H1 (cell line): ENCODE results near the gene ZMIZ1. TPM values are rescaled to one million over a fixed set of nuclear protein-coding genes. Genes with fewer than 3 reads are reported as not detected.

Experiments
- CTCF ChIA-PET: fragments of 300-600 bp; sonication (Branson Sonifier 250); formaldehyde crosslinking; loops from one replicate; lab custom pipeline; 2021; ENCODE audit not compliant: partially characterized antibody; lab: Charles Lee
- POLR2A ChIA-PET: fragments of 300-600 bp; sonication (Branson Sonifier 250); formaldehyde crosslinking; loops from one replicate; lab custom pipeline; 2021; ENCODE audit warnings: inconsistent platforms; ENCODE audit not compliant: partially characterized antibody; lab: Charles Lee
- DNase-seq, 2 experiments: peaks; one replicate each; pipeline versions ENCODE4 v3.0.0 to v3.0.0-alpha.2; 2010 to 2022; ENCODE audit warnings: low spot score in 2 of 2, low read depth in 1 of 2, mixed read lengths in 1 of 2
- FAIRE-seq: peaks from 2 replicates; lab custom pipeline; 2011; peaks lifted over from hg19 to GRCh38; lab: Jason Lieb, UNC
- H2AFZ ChIP-seq: 2 replicates; pipeline ENCODE4 v1.8.1; 2012; ENCODE audit warnings: low read length, inconsistent platforms
- H2AK5ac ChIP-seq: 2 replicates; pipeline ENCODE4 v1.6.1; 2013; ENCODE audit warnings: low read depth, low read length
- H2BK120ac ChIP-seq: replicated peaks from 2 replicates; pipeline ENCODE3; 2013; ENCODE audit warnings: low read depth, low read length, inconsistent platforms
- H2BK12ac ChIP-seq: 2 replicates; pipeline ENCODE4 v1.6.1; 2013; ENCODE audit warnings: low read depth, low read length
- H2BK15ac ChIP-seq: 2 replicates; pipeline ENCODE4 v1.6.1; 2013; ENCODE audit warnings: low read length
- H2BK20ac ChIP-seq: 2 replicates; pipeline ENCODE4 v1.6.1; 2013; ENCODE audit warnings: low read length
- H2BK5ac ChIP-seq: 2 replicates; pipeline ENCODE4 v1.6.1; 2013; ENCODE audit warnings: low read depth, low read length
- H3K14ac ChIP-seq: 2 replicates; pipeline ENCODE4 v1.6.1; 2013; ENCODE audit warnings: inconsistent platforms; ENCODE audit not compliant: insufficient read length
- H3K18ac ChIP-seq: 2 replicates; pipeline ENCODE4 v1.6.1; 2013; ENCODE audit warnings: low read length; ENCODE audit errors: extremely low read depth
- H3K23ac ChIP-seq: 2 replicates; pipeline ENCODE4 v1.6.1; 2013; ENCODE audit warnings: inconsistent platforms; ENCODE audit not compliant: insufficient read length
- H3K23me2 ChIP-seq: 2 replicates; pipeline ENCODE4 v1.6.1; 2013; ENCODE audit warnings: low read depth, low read length
- H3K27ac ChIP-seq: 2 replicates; pipeline ENCODE4 v1.6.1; 2011; ENCODE audit warnings: low read depth, low read length, inconsistent platforms
- H3K27me3 ChIP-seq, 4 experiments: replicated peaks in 1 of 4; 1 replicate in 1 of 4; 2 replicates in 3 of 4; pipeline versions ENCODE4 v1.6.1 to v1.8.1; 2011 to 2013; ENCODE audit warnings: low read length in 3 of 4, mild to moderate bottlenecking in 3 of 4, inconsistent platforms in 2 of 4, mixed read lengths in 2 of 4, moderate library complexity in 1 of 4; ENCODE audit not compliant: control insufficient read depth in 3 of 4, insufficient read depth in 3 of 4; ENCODE audit errors: extremely low read depth in 1 of 4
- H3K36me3 ChIP-seq, 4 experiments: 2 replicates each; pipeline versions ENCODE4 v1.6.1 to v1.8.1; 2011 to 2013; ENCODE audit warnings: mild to moderate bottlenecking in 4 of 4, low read length in 3 of 4, moderate library complexity in 2 of 4, control low read depth in 1 of 4, inconsistent platforms in 1 of 4; ENCODE audit not compliant: insufficient read depth in 4 of 4, control insufficient read depth in 2 of 4
- H3K4ac ChIP-seq: replicated peaks from 2 replicates; pipeline ENCODE3; 2013; ENCODE audit warnings: low read length, low read depth, mixed read lengths, inconsistent platforms; ENCODE audit not compliant: insufficient read length
- H3K4me1 ChIP-seq, 4 experiments: replicated peaks in 1 of 4; 1 replicate in 1 of 4; 2 replicates in 3 of 4; pipeline versions ENCODE4 v1.6.1 to v1.8.1; 2011 to 2013; ENCODE audit warnings: low read length in 3 of 4, inconsistent platforms in 2 of 4, mixed read lengths in 1 of 4; ENCODE audit not compliant: insufficient read depth in 4 of 4, control insufficient read depth in 3 of 4
- H3K4me2 ChIP-seq, 2 experiments: 2 replicates each; pipeline versions ENCODE4 v1.6.1 to v1.8.1; 2011 to 2013; ENCODE audit warnings: low read depth in 2 of 2, low read length in 2 of 2, control low read depth in 1 of 2, inconsistent platforms in 1 of 2, mild to moderate bottlenecking in 1 of 2; ENCODE audit not compliant: insufficient read depth in 1 of 2
- H3K4me3 ChIP-seq, 4 experiments: fragments of 200-600, 300-600 bp in 1 of 4; sonication (generic), shearing (Covaris generic), sonication (Bioruptor Twin) in 1 of 4; 2 replicates each; pipeline versions ENCODE4 v1.5.1 to v1.8.1; 2011 to 2016; ENCODE audit warnings: low read length in 4 of 4, low read depth in 3 of 4, control low read depth in 2 of 4, inconsistent platforms in 2 of 4, mild to moderate bottlenecking in 2 of 4, mixed read lengths in 1 of 4, moderate library complexity in 1 of 4; ENCODE audit not compliant: insufficient read depth in 2 of 4; ENCODE audit errors: extremely low read depth in 1 of 4
- H3K56ac ChIP-seq: replicated peaks from 2 replicates; pipeline ENCODE3; 2013; ENCODE audit warnings: low read depth, mild to moderate bottlenecking, mixed read lengths, low read length, inconsistent platforms; ENCODE audit not compliant: insufficient read length
- H3K79me1 ChIP-seq: 2 replicates; pipeline ENCODE4 v1.6.1; 2013; ENCODE audit warnings: low read depth, low read length, control low read depth
- H3K79me2 ChIP-seq, 2 experiments: 2 replicates each; pipeline versions ENCODE4 v1.6.1 to v1.8.1; 2012 to 2013; ENCODE audit warnings: low read length in 2 of 2, mild to moderate bottlenecking in 2 of 2, inconsistent platforms in 1 of 2; ENCODE audit not compliant: insufficient read depth in 2 of 2, control insufficient read depth in 1 of 2
- H3K9ac ChIP-seq, 4 experiments: replicated peaks in 1 of 4; 1 replicate in 1 of 4; 2 replicates in 3 of 4; pipeline versions ENCODE4 v1.6.1 to v1.8.1; 2011 to 2013; ENCODE audit warnings: low read depth in 3 of 4, low read length in 3 of 4, control low read depth in 2 of 4, mild to moderate bottlenecking in 2 of 4, moderate library complexity in 2 of 4, inconsistent platforms in 1 of 4; ENCODE audit errors: extremely low read depth in 1 of 4
- H3K9me3 ChIP-seq, 2 experiments: 2 replicates each; pipeline versions ENCODE4 v1.6.1 to v1.8.1; 2012 to 2013; ENCODE audit warnings: mild to moderate bottlenecking in 2 of 2, moderate library complexity in 2 of 2, control low read depth in 1 of 2, inconsistent platforms in 1 of 2, low read depth in 1 of 2, low read length in 1 of 2, mixed read lengths in 1 of 2; ENCODE audit not compliant: insufficient read depth in 2 of 2
- H4K20me1 ChIP-seq, 2 experiments: replicated peaks in 1 of 2; 2 replicates each; pipeline versions ENCODE3 to v1.8.1; 2011 to 2013; ENCODE audit warnings: inconsistent platforms in 2 of 2, low read length in 2 of 2, mild to moderate bottlenecking in 1 of 2; ENCODE audit not compliant: insufficient read depth in 2 of 2, control insufficient read depth in 1 of 2
- H4K5ac ChIP-seq: 2 replicates; pipeline ENCODE4 v1.6.1; 2013; ENCODE audit warnings: low read length, low read depth, mixed read lengths, inconsistent platforms; ENCODE audit not compliant: insufficient read length
- H4K8ac ChIP-seq: 2 replicates; pipeline ENCODE4 v1.8.0; 2013; ENCODE audit warnings: mild to moderate bottlenecking, moderate library complexity, low read length, inconsistent platforms; ENCODE audit not compliant: insufficient read depth; ENCODE audit errors: extremely low read depth
- H4K91ac ChIP-seq: replicated peaks from 2 replicates; pipeline ENCODE3; 2013; ENCODE audit warnings: low read length, mixed read lengths, inconsistent platforms; ENCODE audit not compliant: insufficient read length
- BACH1 ChIP-seq: IDR thresholded peaks from 2 replicates; pipeline ENCODE4 v1.6.1; 2012; ENCODE audit warnings: low read length, improper control_type of control experiment
- BCL11A ChIP-seq, 2 experiments: IDR thresholded peaks; one replicate each; pipeline ENCODE4 v1.6.1; 2011; ENCODE audit warnings: low read depth in 2 of 2, low read length in 2 of 2, mild to moderate bottlenecking in 2 of 2
- CBX8 ChIP-seq: fragments of 300-800, 300-1000 bp; sonication (generic); IDR thresholded peaks from 2 replicates; pipeline ENCODE4 v1.7.1; 2016; ENCODE audit warnings: low read depth, low read length, borderline replicate concordance
- CHD2 ChIP-seq: IDR thresholded peaks from 2 replicates; pipeline ENCODE4 v1.6.1; 2012; ENCODE audit warnings: low read length, improper control_type of control experiment
- GTF2F1 ChIP-seq: IDR thresholded peaks from 2 replicates; pipeline ENCODE4 v1.6.1; 2012; ENCODE audit warnings: low read depth, low read length, improper control_type of control experiment, borderline replicate concordance
- JUND ChIP-seq: IDR thresholded peaks from 2 replicates; pipeline ENCODE4 v1.6.1; 2011; ENCODE audit warnings: mild to moderate bottlenecking, improper control_type of control experiment, low read length
- MAFK ChIP-seq: IDR thresholded peaks from 2 replicates; pipeline ENCODE4 v1.6.1; 2012; ENCODE audit warnings: low read depth, mild to moderate bottlenecking, improper control_type of control experiment, low read length
- POLR2A ChIP-seq, 2 experiments: IDR thresholded peaks; 1 replicate in 1 of 2; 2 replicates in 1 of 2; pipeline ENCODE4 v1.6.1; 2011; ENCODE audit warnings: low read depth in 2 of 2, low read length in 2 of 2, mild to moderate bottlenecking in 2 of 2; ENCODE audit errors: control extremely low read depth in 1 of 2
- SUZ12 ChIP-seq: fragments of 200-600 bp; sonication (generic); IDR thresholded peaks from 2 replicates; pipeline ENCODE4 v1.6.1; 2012; ENCODE audit warnings: mild to moderate bottlenecking, inconsistent platforms, low read length, moderate library complexity, mixed read lengths
- TAF1 ChIP-seq: IDR thresholded peaks from 2 replicates; pipeline ENCODE4 v1.6.1; 2011; ENCODE audit warnings: mild to moderate bottlenecking, low read depth, low read length
- TAF7 ChIP-seq: optimal IDR thresholded peaks from 2 replicates; pipeline ENCODE3; 2011; ENCODE audit warnings: low read depth, mild to moderate bottlenecking, inconsistent platforms, low read length, moderate library complexity, borderline replicate concordance
- ZNF274 ChIP-seq: IDR thresholded peaks from 2 replicates; pipeline ENCODE4 v1.7.0; 2012; ENCODE audit warnings: low read length, borderline replicate concordance; ENCODE audit errors: extremely low read depth
- WGBS, 2 experiments: shearing (Covaris generic) in 1 of 2; methylation state at CpG; one replicate each; pipeline versions ENCODE4 v1.1.6 to v1.1.7; 2013 to 2015; ENCODE audit warnings: low lambda C conversion rate in 2 of 2, mixed read lengths in 2 of 2, inconsistent platforms in 1 of 2, low coverage in 1 of 2, missing lambda C conversion rate in 1 of 2; ENCODE audit not compliant: insufficient replicate concordance in 2 of 2, insufficient coverage in 1 of 2, insufficient read length in 1 of 2; ENCODE audit errors: extremely low coverage in 1 of 2, missing lambda C conversion rate in 1 of 2; 5-methylcytosine and 5-hydroxymethylcytosine counted together
- polyA plus RNA-seq, 7 experiments: library from polyadenylated mRNA; depleted of rRNA in 3 of 7; stranded (reverse) in 5 of 7; unstranded in 2 of 7; fragments of >200 nt in 5 of 7; fragments of 200-250 nt in 2 of 7; gene quantifications; 1 replicate in 5 of 7; 2 replicates in 1 of 7; 4 replicates in 1 of 7; pipeline versions ENCODE4 v1.2.1 to v1.2.3, GENCODE V29; 2011 to 2013; ENCODE audit warnings: missing spikeins in 2 of 7, mixed read lengths in 2 of 7
- total RNA-seq: library from RNA; stranded (reverse); fragmentation: NEBNext Ultra II Directional; extraction: Animal tissue kit (Norgen Biotek cat#: 25700); gene quantifications from 2 replicates; pipeline ENCODE4 v1.2.1, GENCODE V29; 2021
- TF ChIP-seq, protein P1 (sequence below): IDR thresholded peaks from 2 replicates; pipeline ENCODE4 v1.6.1; 2011; ENCODE audit warnings: low read length, improper control_type of control experiment
- TF ChIP-seq, protein P2 (sequence below): IDR thresholded peaks from 2 replicates; pipeline ENCODE4 v1.6.1; 2012; ENCODE audit warnings: inconsistent platforms

Gene ZMIZ1
- total and polyA plus RNA-seq, 2 of the 8 experiments (the other 6 are each of a cell fraction or from before 2014, with no cell fraction given) = 8.1 to 28.0 TPM

DNA sequence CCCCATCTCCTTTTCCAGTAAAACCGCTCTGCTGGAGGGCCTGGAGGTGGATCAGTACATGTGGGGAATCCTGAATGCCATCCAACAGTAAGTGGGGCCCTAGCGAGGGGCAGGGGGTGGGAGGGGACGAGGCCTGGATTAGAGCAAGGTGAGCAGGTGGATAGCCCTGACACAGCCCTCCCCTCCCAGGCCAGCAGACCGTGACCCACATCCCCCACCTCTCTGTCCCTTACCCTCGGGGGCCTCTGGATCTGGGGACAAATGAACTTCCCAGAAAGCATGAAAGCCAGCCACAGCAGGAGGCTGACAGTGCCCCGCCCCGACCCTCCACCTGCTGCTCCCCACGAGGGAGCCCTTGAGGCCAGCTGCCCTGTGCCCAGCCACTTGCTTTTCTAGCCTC is 236.7 kb downstream of the ZMIZ1 start:
- Histone ChIP-seq H3K4me2 (no peak overlapping the region), H2BK20ac (no peak overlapping the region), H3K9ac (no peak overlapping the region), H3K4me1 (no peaks in the 10 kb centered on the region), H2AK5ac (no peak overlapping the region), H4K20me1 (peaks cover 6 to 12% of the 10 kb centered on the region in 2 experiments), H3K18ac (no peak overlapping the region), H2BK5ac (no peak overlapping the region), H3K27ac (no peak overlapping the region), H2BK120ac (no peak overlapping the region), H4K8ac (no peak overlapping the region), H3K36me3 (peaks cover 13 to 70% (median 35%) of the 10 kb centered on the region in 4 experiments; a peak in 5 of 8 replicates), H3K4ac (no peak overlapping the region), H3K27me3 (no peaks in the 10 kb centered on the region), H2BK12ac (no peak overlapping the region), H3K79me2 (no peaks in the 10 kb centered on the region), H4K5ac (no peak overlapping the region), H2AFZ (no peak overlapping the region), H3K14ac (no peak overlapping the region), H4K91ac (no peak overlapping the region), H3K56ac (no peak overlapping the region), H3K9me3 (no peaks in the 10 kb centered on the region), H3K79me1 (no peaks in the 10 kb centered on the region), H3K4me3 (no peak overlapping the region), H2BK15ac (no peak overlapping the region), H3K23me2 (no peaks in the 10 kb centered on the region), H3K23ac (no peak overlapping the region)
- CTCF ChIA-PET = interaction anchor here (1.5 to 1.7 kb wide), 3 partner anchors 11 to 25 kb away, joined by 3 to 6 read pairs (median 3); no protein-coding TSS in a partner anchor
- no peak for DNase-seq
- POLR2A ChIA-PET = interaction anchor here (1.7 kb wide), 1 partner anchor 11 kb away, joined by 3 read pairs; no protein-coding TSS in a partner anchor
- WGBS, 2 experiments = 80% methylated on average over 5 of the region's 8 CpGs; no CpG with 5 or more reads in 1 of the 2 experiments
- FAIRE-seq = no peak
- no peak for TF ChIP-seq POLR2A (IDR thresholded peaks at IDR 0.05; ENCODE audit: control extremely low read depth in 1 of 2, low read depth in 2 of 2, low read length in 2 of 2)
- TF ChIP-seq SUZ12 = no peak
- TF ChIP-seq, protein P1, sequence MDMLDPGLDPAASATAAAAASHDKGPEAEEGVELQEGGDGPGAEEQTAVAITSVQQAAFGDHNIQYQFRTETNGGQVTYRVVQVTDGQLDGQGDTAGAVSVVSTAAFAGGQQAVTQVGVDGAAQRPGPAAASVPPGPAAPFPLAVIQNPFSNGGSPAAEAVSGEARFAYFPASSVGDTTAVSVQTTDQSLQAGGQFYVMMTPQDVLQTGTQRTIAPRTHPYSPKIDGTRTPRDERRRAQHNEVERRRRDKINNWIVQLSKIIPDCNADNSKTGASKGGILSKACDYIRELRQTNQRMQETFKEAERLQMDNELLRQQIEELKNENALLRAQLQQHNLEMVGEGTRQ = no peak
- no peak for TF ChIP-seq TAF7
- TF ChIP-seq, protein P2, sequence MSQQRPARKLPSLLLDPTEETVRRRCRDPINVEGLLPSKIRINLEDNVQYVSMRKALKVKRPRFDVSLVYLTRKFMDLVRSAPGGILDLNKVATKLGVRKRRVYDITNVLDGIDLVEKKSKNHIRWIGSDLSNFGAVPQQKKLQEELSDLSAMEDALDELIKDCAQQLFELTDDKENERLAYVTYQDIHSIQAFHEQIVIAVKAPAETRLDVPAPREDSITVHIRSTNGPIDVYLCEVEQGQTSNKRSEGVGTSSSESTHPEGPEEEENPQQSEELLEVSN = no peak
- no peak for TF ChIP-seq ZNF274
- TF ChIP-seq BCL11A (IDR thresholded peaks at IDR 0.05; ENCODE audit: low read depth in 2 of 2, low read length in 2 of 2) = no peak
- no peak for TF ChIP-seq CBX8
- no peak for TF ChIP-seq GTF2F1
- TF ChIP-seq MAFK = no peak
- no peak for TF ChIP-seq CHD2
- no peak for TF ChIP-seq BACH1
- no peak for TF ChIP-seq JUND
- TF ChIP-seq TAF1 = no peak
